Left renal cortex interstitium (tissue), 4 donors: ENCODE results near the gene CPE. TPM values are rescaled to one million over a fixed set of nuclear protein-coding genes. Genes with fewer than 3 reads are reported as not detected.

Source experiments
- DNase-seq, 4 donors: peaks; one replicate each; pipeline ENCODE4 v3.0.0-alpha.2; 2013; ENCODE audit warnings: low read depth in 4 of 4, low spot score in 2 of 4, missing footprints in 1 of 4
- polyA plus RNA-seq, 4 donors: library from polyadenylated mRNA; unstranded; fragments of 120-200 nt; gene quantifications; one replicate each; pipeline ENCODE4 v1.2.1, GENCODE V29; 2013; ENCODE audit not compliant: insufficient read length in 4 of 4

CPE gene
- polyA plus RNA-seq, 4 donors = 86.9 to 194 (median 138) TPM

- no peak for DNase-seq
Observed at GRCh38 chr4:165361810-165362209, 17.0 kb upstream of the CPE start.

- no peak for DNase-seq
Observed at GRCh38 chr4:165364452-165365080, 14.2 kb upstream of the CPE start.

DNA sequence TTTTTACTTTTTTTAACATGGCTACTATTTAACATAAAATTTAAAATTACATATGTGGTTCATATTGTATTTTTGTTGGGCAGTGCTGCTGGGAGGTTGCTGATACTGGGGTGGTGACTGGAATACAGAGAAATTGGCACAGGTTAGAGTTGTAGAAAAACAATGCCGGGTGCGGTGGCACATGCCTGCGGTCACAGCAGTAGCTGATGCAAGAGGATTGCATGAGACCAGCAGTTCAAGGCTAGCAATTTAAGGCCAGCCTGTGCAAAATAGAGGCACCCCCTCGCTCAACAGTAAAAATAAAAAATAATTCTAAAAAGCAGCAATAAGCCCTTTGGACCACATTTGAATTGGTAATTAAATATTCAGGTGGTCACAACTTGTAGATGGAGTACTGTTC is 11.8 kb upstream of the CPE start:
- DNase-seq = no peak

GRCh38 chr4:165368114-165368513 is 10.7 kb upstream of the CPE start:
- DNase-seq = no peak

DNA sequence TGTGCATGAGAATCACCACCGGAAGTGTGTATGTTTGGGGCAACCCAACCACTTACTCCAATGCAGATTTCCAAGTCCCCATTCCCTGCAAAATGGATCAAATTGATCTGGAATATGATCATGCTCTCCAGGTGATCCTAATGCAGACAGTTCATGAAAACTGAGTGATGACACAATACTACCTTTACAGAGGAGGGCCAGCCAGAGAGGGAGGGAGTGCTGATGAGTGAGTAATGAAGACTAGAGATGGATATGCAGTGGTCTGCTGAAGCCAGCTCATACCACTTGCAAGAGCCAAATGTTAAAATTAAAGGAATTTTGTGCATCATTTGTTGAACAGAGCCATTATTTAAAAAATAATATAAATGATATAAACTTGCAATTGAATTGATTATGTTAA is 10.2 kb upstream of the CPE start:
- no peak for DNase-seq

DNA sequence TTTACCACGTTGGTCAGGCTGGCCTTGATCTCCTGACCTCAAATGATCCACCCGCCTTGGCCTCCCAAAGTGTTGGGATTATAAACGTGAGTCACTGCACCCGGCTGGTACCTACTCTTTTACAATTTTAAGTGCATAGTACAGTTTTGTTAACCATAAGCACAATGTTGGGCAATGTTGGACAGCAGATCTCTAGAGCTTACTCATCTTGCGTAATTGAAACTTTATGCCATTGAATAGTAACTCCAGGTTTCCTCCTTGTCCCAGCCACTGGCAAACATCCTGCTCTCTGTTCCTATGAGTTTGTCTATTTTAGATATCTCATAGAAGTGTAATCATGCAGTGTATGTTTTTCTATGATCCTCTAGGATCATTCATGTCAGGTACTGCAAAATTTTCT is 9.3 kb upstream of the CPE start:
- DNase-seq = no peak

DNA sequence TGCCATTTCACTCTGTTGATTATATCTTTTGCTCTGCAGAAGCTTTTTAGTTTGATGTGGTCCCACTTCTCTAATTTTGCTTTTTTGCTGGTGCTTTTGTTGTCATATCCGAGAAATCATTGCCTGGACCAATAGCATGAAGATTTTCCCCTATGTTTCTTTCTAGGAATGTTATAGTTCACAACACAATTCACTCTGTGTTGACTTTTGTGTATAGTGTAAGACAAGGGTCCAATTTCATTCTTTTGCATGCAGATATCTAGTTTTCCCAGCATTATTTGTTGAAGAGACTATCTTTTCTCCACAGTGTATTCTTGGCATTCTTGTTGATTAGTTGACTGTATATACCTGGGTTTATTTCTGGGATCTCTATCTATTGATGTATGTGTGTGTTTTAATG is 8.3 kb upstream of the CPE start:
- no peak for DNase-seq

DNA sequence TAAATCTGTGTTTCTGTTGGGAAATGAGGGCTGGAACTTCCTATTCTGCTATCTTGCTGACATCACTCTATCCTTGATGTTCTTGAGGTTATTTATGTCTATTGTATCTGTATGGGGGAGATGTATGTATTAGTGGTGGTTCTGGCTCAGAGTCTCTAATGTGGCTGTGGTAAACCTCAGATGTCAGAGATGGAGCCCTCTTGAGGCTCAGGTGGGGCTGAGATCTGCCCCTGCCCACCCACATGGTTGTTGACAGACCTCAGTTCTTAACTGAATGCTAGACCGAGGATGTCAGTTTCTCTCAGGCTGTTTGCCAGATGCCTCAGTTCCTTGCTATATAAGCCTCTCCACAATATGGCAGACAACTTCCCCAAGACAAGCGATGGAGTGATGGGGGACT is 3.3 kb upstream of the CPE start:
- no peak for DNase-seq

DNA sequence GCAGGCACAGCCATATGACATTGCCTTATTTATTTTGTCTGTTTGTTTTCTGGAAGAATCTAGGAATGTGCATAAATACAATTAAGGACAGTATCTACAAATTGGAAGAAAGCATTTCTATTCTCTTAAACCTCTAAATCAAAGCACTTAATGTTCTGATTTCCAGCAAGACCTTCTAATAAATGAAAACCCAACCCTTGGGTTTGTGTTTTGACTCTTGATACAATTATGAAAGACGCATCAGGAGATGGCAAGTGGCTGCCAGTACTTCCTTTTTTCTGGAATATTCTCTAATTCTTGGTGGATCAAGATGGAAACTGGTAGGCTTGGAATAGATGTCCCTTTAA is 437 bp upstream of the CPE start:
- no peak for DNase-seq

DNA sequence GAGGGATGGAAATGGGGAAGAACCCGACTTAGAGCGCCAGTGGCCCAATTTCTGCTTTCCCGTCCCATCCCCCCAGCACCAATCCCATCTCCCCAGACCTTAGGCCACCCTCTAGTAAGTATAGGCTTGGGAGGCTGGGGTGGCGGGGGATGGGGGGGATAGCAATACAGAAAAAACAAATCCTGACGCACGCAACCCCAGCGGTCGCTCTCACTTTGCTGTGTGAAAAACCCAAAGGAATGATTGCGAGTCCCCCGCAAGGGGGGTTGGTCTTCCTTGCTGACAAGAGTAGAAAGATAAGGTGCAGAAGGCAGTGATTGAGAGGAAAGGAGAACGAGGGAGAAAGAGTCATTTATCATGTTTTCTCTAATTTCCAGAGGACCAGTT is 863 bp downstream of the CPE start:
- DNase-seq = no peak

- no peak for DNase-seq
Observed at GRCh38 chr4:165380805-165381204, 2.0 kb downstream of the CPE start.

DNA sequence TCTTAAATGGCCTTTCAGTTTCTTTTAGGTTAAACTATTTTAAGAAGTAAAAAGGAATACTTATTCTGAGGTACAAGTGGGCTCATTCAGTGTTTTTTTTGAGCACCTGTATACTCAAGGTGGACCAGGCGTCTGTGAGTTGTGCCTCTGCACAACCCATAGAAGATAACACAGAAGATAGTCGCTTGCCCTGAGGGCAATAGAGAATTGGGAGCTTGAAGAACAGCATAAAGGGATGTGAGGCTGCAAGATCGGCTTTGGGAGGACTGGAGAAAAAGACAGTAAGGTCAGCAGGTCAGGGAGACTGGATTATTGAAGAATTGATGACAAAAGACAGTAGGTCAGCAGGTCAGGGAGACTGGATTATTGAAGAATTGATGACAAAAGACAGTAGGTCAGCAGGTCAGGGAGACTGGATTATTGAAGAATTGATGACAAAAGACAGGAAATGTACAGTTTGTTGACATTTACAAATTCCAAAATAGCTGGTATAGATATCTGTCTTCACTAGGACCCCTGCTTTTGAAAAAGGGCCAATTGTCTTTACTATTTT is 3.1 kb downstream of the CPE start:
- no peak for DNase-seq

DNA sequence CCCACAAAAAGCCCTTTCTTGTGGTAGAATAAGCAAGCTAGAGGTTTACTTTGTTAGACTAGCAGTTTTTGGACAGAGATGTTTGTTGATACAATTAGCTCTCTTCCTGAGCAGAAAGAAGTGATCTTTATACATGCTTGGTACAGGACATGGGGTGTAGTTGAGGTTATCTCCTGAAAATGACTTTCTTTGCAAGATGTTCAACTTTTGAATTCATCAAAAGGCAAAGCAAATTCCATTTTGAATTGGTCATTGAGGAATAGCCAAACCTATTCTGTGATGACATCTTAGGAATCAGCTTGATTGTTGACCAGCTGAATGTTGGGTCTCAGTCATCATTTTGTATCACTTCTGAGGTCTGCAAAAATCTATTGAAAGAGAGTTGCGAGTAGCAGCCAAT is 3.8 kb downstream of the CPE start:
- no peak for DNase-seq

DNA sequence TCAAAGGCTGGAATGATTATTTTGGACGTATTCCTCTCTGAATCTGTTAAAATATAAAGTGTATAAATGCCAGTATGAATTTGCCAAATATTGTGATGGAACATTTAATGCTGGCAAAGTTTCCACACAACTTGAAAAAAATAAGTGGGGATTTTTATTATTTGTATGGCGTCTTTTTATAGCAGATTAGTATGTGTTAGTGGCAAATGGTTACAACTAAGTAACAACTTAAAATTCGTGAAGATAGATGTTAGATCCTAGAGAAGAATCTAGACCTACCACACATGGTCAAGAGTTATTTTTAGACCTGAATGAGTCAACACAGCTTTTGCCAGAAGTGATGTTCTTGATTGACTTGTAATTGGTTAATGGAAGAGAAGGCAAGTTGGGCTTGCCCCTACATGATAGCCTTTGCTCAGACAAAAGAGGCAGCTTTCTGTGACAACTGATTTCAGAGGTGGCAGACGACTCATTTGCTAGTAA is 4.8 kb downstream of the CPE start:
- no peak for DNase-seq

DNA sequence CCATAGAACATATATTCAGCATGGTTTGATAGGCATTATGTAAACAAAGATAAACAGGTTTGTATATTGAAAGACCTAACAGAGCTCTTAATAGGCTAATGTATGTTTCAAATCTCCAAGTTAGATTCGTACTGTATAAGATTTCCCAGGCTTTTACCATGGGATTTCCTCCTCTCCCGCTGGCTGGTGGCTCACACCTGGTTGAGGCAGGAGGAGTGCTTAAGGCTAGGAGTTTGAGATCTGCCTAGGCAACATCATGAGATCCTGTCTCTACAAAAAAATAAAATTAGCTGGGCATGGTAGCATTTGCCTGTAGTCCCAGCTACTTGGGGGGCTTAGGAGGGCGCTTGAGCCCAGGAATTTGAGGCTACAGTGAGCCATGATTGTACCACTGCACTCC is 5.4 kb downstream of the CPE start:
- no peak for DNase-seq

GRCh38 chr4:165384598-165384997 is 5.8 kb downstream of the CPE start:
- DNase-seq = peak in 1 of 4 donors; percentile 49

DNA sequence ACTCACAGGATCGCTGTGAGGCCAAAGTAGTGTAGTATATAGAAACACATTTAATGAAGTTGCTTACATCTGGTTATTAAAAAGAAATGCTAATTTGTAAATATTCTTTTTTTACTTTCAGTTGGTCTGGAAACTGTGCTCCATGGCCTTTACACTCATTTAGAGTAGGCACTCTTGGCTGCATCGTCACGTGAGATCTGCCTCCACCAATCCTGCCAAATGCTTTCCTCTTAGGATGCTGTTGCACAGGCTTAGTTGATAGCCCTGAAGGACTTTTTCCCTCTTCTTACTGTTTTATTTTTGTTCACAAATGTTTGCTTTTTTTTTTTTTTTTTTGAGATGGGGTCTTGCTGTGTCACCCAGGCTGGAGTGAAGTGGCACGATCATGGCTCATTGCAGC is 6.3 kb downstream of the CPE start:
- DNase-seq = no peak

- DNase-seq = no peak
Observed at GRCh38 chr4:165386328-165386727, 7.5 kb downstream of the CPE start.

- DNase-seq = no peak
Observed at GRCh38 chr4:165388756-165389155, 9.9 kb downstream of the CPE start.

GRCh38 chr4:165393051-165393450 is 14.2 kb downstream of the CPE start:
- no peak for DNase-seq

DNA sequence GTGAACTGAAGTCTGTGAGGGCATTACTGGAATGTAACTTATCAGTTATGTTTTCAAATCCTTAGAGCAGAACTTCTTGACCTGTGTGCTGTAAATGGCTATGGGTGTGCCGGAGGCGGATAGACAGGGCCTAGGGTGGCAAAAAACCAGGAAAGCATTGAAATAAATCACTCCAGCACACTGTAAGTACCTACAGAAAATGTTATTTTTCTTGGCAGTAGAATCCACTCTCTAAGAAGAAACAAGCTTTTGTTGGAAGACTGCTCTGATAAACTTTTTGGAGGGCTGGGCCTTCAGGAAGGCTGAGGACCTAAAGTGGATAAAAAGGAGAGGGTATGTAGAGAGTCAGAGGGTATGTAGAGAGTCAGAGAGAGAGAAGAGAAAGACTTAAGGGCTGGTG is 14.9 kb downstream of the CPE start:
- DNase-seq = no peak

DNA sequence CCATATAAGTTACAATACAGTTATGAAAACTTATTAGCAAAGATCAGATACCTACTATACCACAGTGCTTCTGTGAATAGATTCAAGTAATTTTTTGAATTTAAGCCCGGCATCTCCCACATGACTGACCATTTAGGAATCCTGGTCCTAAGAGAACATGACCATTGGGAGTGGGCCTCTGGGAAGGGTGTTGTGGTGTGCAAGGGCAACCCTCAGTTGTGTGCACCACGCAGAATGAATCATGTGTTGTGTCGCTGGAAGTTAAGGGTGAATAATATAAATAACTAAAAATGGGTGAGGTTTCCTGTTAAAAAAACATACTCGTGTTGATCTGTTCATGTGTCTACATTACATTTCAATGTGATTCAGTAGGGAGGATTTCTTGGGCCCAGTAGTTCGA is 15.5 kb downstream of the CPE start:
- DNase-seq = no peak

DNA sequence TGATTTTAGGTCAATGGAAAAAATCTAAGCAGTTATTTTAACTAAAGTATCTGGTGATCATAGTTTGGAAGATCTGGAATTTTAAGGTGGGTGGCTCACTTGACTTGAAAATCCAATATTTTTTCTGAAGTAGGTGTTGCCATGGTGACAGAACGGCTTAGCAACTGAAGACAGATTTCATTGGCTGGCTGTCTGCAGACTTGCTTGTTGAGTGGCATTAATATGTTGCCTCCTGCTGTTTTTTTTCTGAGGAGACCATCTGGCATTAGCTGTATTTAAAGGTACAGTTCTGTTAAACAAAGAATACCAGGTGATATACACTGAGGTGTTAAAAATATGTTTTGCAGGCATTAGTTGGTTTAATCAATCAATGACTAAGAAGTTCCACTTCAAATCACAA is 19.8 kb downstream of the CPE start:
- DNase-seq = no peak
